Lower lobe of right lung (tissue), 2 donors: ENCODE results near the gene ZG16B. TPM values are rescaled to one million over a fixed set of nuclear protein-coding genes. Genes with fewer than 3 reads are reported as not detected.
A peak's percentile ranks its signal among the peaks of the same experiment; 100 is the strongest.

Source experiments
- ATAC-seq, 2 donors: fragments of 200-7000 bp; cut with Tn5 transposase; one replicate each; pipeline ENCODE4 v1.9.1; 2020 to 2022; ENCODE audit warnings: mild to moderate bottlenecking in 2 of 2, moderate library complexity in 2 of 2
- DNase-seq: peaks from one replicate; pipeline ENCODE4 v3.0.0-alpha.2; 2020
- H3K27ac ChIP-seq: fragments of 200-600 bp; one replicate; pipeline ENCODE4 v1.8.0; 2022
- H3K27me3 ChIP-seq: fragments of 200-600 bp; one replicate; pipeline ENCODE4 v1.8.0; 2022; ENCODE audit warnings: low read depth
- H3K36me3 ChIP-seq: fragments of 200-600 bp; one replicate; pipeline ENCODE4 v1.8.0; 2022; ENCODE audit warnings: mild to moderate bottlenecking
- H3K4me1 ChIP-seq: fragments of 200-600 bp; one replicate; pipeline ENCODE4 v1.8.0; 2022
- H3K4me3 ChIP-seq: fragments of 200-600 bp; one replicate; pipeline ENCODE4 v1.8.0; 2022; ENCODE audit warnings: mild to moderate bottlenecking
- H3K9me3 ChIP-seq: fragments of 200-600 bp; one replicate; pipeline ENCODE4 v1.8.0; 2022
- CTCF ChIP-seq: fragments of 200-600 bp; IDR thresholded peaks from one replicate; pipeline ENCODE4 v1.8.0; 2022; ENCODE audit warnings: antibody characterized with exemption, mild to moderate bottlenecking
- intact Hi-C: fragments of 100-400 bp; cut with DNase I; formaldehyde crosslinking; loops from one replicate; pipeline ENCODE4 v1.11.0; 2022
- total RNA-seq: library from RNA; stranded (reverse); fragmentation: NEBNext Ultra II Directional; extraction: Animal tissue kit (Norgen Biotek cat#: 25700); gene quantifications from one replicate; pipeline ENCODE4 v1.2.1, GENCODE V29; 2021
- donor health status: DM: no; HTN: yes; CAD: no; lungs with severe emphysema.

Gene ZG16B
- total RNA-seq, 1 donor from 2014 or later = 4.5 TPM

DNA sequence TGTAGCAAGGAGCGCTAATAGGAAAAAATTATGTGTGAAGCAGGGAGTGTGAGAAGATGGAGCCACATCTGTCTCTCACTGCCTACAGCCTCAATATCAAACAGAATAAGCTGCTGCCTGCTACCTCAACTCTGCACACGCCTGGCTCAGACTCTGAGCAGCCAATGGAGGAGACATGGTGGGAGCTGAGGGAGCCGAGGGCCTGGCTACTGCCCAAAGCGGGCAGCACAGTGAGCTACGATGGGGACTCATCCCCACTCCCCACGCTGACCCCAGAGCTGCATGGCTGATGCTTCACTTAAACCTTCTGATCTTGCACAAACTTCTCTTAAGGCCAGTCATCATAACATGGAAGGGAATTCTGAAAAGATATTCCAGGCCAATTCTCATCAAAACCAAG is 41.8 kb downstream of the ZG16B start:
- TF ChIP-seq CTCF = no peak
- intact Hi-C loops = loop anchor here (10.0 kb wide), 1 partner anchor 53 kb away; no protein-coding TSS in a partner anchor
- Histone ChIP-seq H3K4me1 (peaks cover 8% of the 10 kb centered on the region), H3K9me3 (no peaks in the 10 kb centered on the region), H3K27ac (no peak overlapping the region), H3K4me3 (no peak overlapping the region), H3K27me3 (no peaks in the 10 kb centered on the region), H3K36me3 (no peaks in the 10 kb centered on the region)
- peak; percentile 31 for DNase-seq
- no peak for ATAC-seq

- no peaks in the 10 kb centered on the region for H3K27me3 ChIP-seq
- ATAC-seq = peak; percentile 8 to 34
- TF ChIP-seq CTCF = no peak
- no peaks in the 10 kb centered on the region for H3K9me3 ChIP-seq
- no peak overlapping the region for H3K4me3 ChIP-seq
- no peaks in the 10 kb centered on the region for H3K36me3 ChIP-seq
- peak; percentile 2 for DNase-seq
- no peak overlapping the region for H3K27ac ChIP-seq
- intact Hi-C loops = loop anchor here (10.0 kb wide), 1 partner anchor 51 kb away; no protein-coding TSS in a partner anchor
- no peaks in the 10 kb centered on the region for H3K4me1 ChIP-seq
Measured at GRCh38 chr16:2874032-2874911, 44.2 kb downstream of the ZG16B start.

DNA sequence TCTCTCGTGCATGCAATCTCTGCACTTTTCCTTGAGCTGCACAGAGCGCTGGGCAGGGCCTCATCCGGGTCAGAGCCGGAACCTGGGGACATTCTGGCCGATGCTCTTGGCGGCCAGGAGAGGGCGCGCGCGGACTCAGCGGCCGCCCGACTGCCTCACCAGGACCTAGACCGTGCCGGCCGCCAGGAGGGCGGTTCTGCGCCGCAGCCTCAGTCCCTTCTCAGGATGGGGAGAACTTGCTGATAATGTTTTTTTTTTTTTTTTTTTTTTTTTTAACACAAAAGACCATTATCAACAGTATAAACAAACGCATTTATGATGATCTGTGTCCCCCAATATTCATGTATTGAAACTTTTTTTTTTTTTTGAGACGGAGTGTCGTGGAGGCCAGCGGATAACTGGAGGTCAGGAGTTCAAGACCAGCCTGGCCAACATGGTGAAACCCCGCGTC is 44.8 kb downstream of the ZG16B start:
- no peak overlapping the region for H3K4me3 ChIP-seq
- H3K27ac ChIP-seq = no peak overlapping the region
- no peaks in the 10 kb centered on the region for H3K4me1 ChIP-seq
- peak; percentile 92 for TF ChIP-seq CTCF
- H3K27me3 ChIP-seq = no peaks in the 10 kb centered on the region
- no peaks in the 10 kb centered on the region for H3K9me3 ChIP-seq
- DNase-seq = peak; percentile 90
- intact Hi-C loops = loop anchor here (10.0 kb wide), 1 partner anchor 50 kb away; no protein-coding TSS in a partner anchor
- ATAC-seq = peak; percentile 98 to 99
- H3K36me3 ChIP-seq = no peaks in the 10 kb centered on the region

DNA sequence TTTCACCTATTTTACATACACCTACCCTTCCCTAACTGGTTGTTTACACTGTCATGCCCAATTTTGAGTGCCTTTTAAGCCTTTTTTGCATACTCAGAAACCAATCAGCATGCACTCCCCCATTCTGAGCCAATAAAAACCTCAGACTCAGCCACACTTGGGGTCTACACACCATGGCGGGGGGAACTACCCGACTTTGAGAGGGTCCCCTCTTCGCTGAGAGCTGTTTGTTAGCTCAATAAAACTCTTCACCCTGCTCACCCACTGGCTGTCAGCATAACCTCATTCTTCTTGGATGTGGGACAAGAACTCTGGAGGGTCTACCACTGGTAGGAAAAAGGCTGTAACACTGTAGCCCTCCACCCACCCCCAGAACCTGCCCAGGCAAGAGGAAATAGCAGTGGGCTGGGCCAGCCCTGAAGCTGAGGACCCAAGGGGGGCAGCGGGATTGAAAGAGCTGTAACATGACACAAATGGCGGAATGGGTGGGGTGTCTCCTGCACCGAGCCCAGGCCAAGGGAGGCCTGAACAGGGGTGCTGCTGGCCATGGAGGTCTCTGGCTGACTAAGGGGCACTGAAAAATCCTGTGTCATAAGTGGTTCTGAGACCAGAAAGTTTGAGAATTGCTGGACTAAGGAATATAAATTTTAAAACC is 49.9 kb downstream of the ZG16B start:
- peaks cover 12% of the 10 kb centered on the region for H3K4me1 ChIP-seq
- H3K27ac ChIP-seq = no peak overlapping the region
- no peak for TF ChIP-seq CTCF
- H3K4me3 ChIP-seq = no peak overlapping the region
- intact Hi-C loops = loop anchor here (10.0 kb wide), 1 partner anchor 45 kb away; no protein-coding TSS in a partner anchor
- H3K36me3 ChIP-seq = no peaks in the 10 kb centered on the region
- DNase-seq = no peak
- no peaks in the 10 kb centered on the region for H3K27me3 ChIP-seq
- H3K9me3 ChIP-seq = no peaks in the 10 kb centered on the region
- no peak for ATAC-seq

Other genes starting within 250 kb of the ZG16B start
- 24.8 TPM for gene KCTD5, start 147.8 kb upstream of the ZG16B start, total RNA-seq
- gene PRSS27, start 110.1 kb upstream of the ZG16B start, total RNA-seq = 1.3 TPM
- gene SRRM2, start 77.7 kb upstream of the ZG16B start, total RNA-seq = 659 TPM
- gene ELOB, start 53.0 kb upstream of the ZG16B start, total RNA-seq = 196 TPM
- gene PRSS33, start 42.7 kb upstream of the ZG16B start, total RNA-seq = not detected
- not detected for gene PRSS41, start 31.8 kb upstream of the ZG16B start, total RNA-seq
- gene PRSS21, start 13.1 kb upstream of the ZG16B start, total RNA-seq = 26.5 TPM
- gene PRSS22, start 27.9 kb downstream of the ZG16B start, total RNA-seq = 15.3 TPM
- 27.8 TPM for gene FLYWCH2, start 52.9 kb downstream of the ZG16B start, total RNA-seq
- gene FLYWCH1, start 81.6 kb downstream of the ZG16B start, total RNA-seq = 34.7 TPM
- gene KREMEN2, start 134.0 kb downstream of the ZG16B start, total RNA-seq = not detected
- gene PAQR4, start 139.0 kb downstream of the ZG16B start, total RNA-seq = 10.8 TPM
- 4.0 TPM for gene PKMYT1, start 150.1 kb downstream of the ZG16B start, total RNA-seq
- gene CLDN9, start 182.6 kb downstream of the ZG16B start, total RNA-seq = 1.0 TPM
- gene CLDN6, start 187.9 kb downstream of the ZG16B start, total RNA-seq = not detected
- gene TNFRSF12A, start 190.1 kb downstream of the ZG16B start, total RNA-seq = 28.8 TPM
- 43.2 TPM for gene HCFC1R1, start 193.6 kb downstream of the ZG16B start, total RNA-seq
- 26.8 TPM for gene THOC6, start 193.7 kb downstream of the ZG16B start, total RNA-seq
- 19.5 TPM for gene BICDL2, start 206.6 kb downstream of the ZG16B start, total RNA-seq
- 22.7 TPM for gene MMP25, start 216.3 kb downstream of the ZG16B start, total RNA-seq
- gene IL32, start 235.3 kb downstream of the ZG16B start, total RNA-seq = 79.1 TPM